Activated CD8-positive, alpha-beta memory T cell treated with anti-CD3 and anti-CD28 coated beads, Interleukin-2, amount 10 ng/mL, durations not matched to agents 7 days and 5 days (primary cell): ENCODE measurements around the gene TNMD. TPM values are rescaled to one million over a fixed set of nuclear protein-coding genes. Genes with fewer than 3 reads are reported as not detected.

Source experiments
- ATAC-seq: fragments of 150-1000 bp; cut with Tn5 transposase; one replicate; pipeline ENCODE4 v1.10.0; 2021; ENCODE audit warnings: moderate library complexity
- CTCF ChIA-PET: fragments of 350-600 bp; sonication (Branson Sonifier 250); formaldehyde crosslinking; loops from one replicate; lab custom pipeline; 2021; ENCODE audit warnings: antibody characterized with exemption; lab: Charles Lee
- DNase-seq: peaks from one replicate; pipeline ENCODE4 v3.0.0-alpha.2; 2020
- H3K27ac Mint-ChIP-seq: one replicate; pipeline ENCODE4 v1.8.0; 2021; ENCODE audit warnings: mild to moderate bottlenecking, mixed read lengths
- H3K27me3 Mint-ChIP-seq: one replicate; pipeline ENCODE4 v1.8.0; 2021; ENCODE audit warnings: mixed read lengths
- H3K36me3 Mint-ChIP-seq: one replicate; pipeline ENCODE4 v1.8.0; 2021; ENCODE audit warnings: mild to moderate bottlenecking, mixed read lengths
- H3K4me1 Mint-ChIP-seq: one replicate; pipeline ENCODE4 v1.8.0; 2021; ENCODE audit warnings: mixed read lengths
- H3K4me3 Mint-ChIP-seq: one replicate; pipeline ENCODE4 v1.8.0; 2021; ENCODE audit warnings: mild to moderate bottlenecking, moderate library complexity, mixed read lengths
- H3K9me3 Mint-ChIP-seq: one replicate; pipeline ENCODE4 v1.8.0; 2022; ENCODE audit warnings: low read depth, mixed read lengths
- total RNA-seq, 2 experiments: library from RNA; stranded (reverse); gene quantifications; one replicate each; pipeline ENCODE4 v1.2.3, GENCODE V29; 2021

TNMD gene
- total RNA-seq, 2 experiments from 2014 or later, result not detected

DNA sequence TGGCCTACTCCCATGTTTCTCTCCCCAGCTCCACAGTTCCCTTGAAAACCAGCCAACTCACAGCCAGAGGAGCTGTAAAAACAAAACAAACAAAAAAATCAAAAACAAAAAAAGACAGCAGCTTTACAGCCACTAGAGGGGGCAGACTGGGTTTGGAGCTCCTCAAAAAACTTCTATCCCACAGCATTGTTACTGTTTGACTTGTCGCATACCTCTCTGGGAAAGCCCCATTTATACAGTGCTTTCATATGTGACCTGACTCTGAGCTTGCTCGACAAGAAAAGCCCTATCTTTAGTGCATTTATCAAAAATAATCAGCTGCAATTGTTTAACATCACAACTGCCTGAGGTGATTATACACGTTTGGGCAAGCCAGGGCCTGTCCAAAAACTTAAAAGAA lies 30.3 kb downstream of the TNMD start:
- CTCF ChIA-PET, result interaction anchor here (1.0 to 1.4 kb wide), 2 partner anchors 11 to 21 kb away, joined by 3 to 4 read pairs; no protein-coding TSS in a partner anchor

GRCh38 chrX:100623001-100623400 lies 38.3 kb downstream of the TNMD start:
- H3K9me3 Mint-ChIP-seq, result no peaks in the 10 kb centered on the region
- peaks cover 9% of the 10 kb centered on the region for H3K4me1 Mint-ChIP-seq
- H3K27ac Mint-ChIP-seq, result no peak overlapping the region
- no peak for ATAC-seq
- CTCF ChIA-PET, result no interaction called here
- H3K36me3 Mint-ChIP-seq, result no peaks in the 10 kb centered on the region
- no peak for DNase-seq
- H3K27me3 Mint-ChIP-seq, result peaks cover 23% of the 10 kb centered on the region
- H3K4me3 Mint-ChIP-seq, result no peak overlapping the region

More for the DNA sequence above, 30.3 kb downstream of the TNMD start:
- Mint-ChIP-seq H3K4me3 (no peak overlapping the region), H3K4me1 (no peaks in the 10 kb centered on the region), H3K9me3 (no peaks in the 10 kb centered on the region), H3K36me3 (no peaks in the 10 kb centered on the region), H3K27ac (no peak overlapping the region), H3K27me3 (peaks cover 21% of the 10 kb centered on the region)
- DNase-seq (no peak), ATAC-seq (no peak)

- DNase-seq (peak; percentile 60), ATAC-seq (peak; percentile 27)
- H3K36me3 Mint-ChIP-seq, result no peaks in the 10 kb centered on the region
- H3K27ac Mint-ChIP-seq, result peak overlapping the region; percentile 11
- no peaks in the 10 kb centered on the region for H3K9me3 Mint-ChIP-seq
- CTCF ChIA-PET, result interaction anchor here (1.3 to 1.5 kb wide), 2 partner anchors 11 to 142 kb away, joined by 3 to 4 read pairs; no protein-coding TSS in a partner anchor
- peaks cover 33% of the 10 kb centered on the region for H3K27me3 Mint-ChIP-seq
- H3K4me1 Mint-ChIP-seq, result peaks cover 9% of the 10 kb centered on the region
- H3K4me3 Mint-ChIP-seq, result no peak overlapping the region
Measured at GRCh38 chrX:100625985-100626491, 41.3 kb downstream of the TNMD start.

DNA sequence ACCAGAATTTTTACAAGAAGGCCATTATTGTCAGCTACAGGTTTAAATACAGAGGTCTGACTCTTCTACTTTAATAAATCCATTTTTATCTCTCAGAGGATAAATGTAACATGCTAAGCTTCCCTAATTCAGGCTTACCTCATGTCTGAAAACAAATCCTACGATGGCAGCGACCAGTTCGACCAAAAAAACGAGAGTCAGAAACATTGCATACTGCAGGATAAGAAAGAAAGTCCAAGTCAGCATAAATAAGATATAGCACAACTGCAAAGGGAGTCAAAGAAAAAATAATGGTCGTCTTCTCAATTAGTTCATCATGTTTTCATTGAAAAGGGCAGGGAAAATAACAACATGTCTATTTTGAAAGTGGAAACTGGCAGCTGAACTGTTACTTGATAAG lies 50.3 kb downstream of the TNMD start:
- Mint-ChIP-seq H3K9me3 (no peaks in the 10 kb centered on the region), H3K4me1 (peaks cover 2% of the 10 kb centered on the region), H3K4me3 (no peak overlapping the region), H3K36me3 (no peaks in the 10 kb centered on the region), H3K27ac (no peak overlapping the region), H3K27me3 (peaks cover 46% of the 10 kb centered on the region)
- no peak for ATAC-seq
- CTCF ChIA-PET, result no interaction called here
- no peak for DNase-seq

GRCh38 chrX:100635989-100636320 lies 51.2 kb downstream of the TNMD start:
- peaks cover 2% of the 10 kb centered on the region for H3K4me1 Mint-ChIP-seq
- no peak for DNase-seq
- H3K4me3 Mint-ChIP-seq, result no peak overlapping the region
- no peak overlapping the region for H3K27ac Mint-ChIP-seq
- CTCF ChIA-PET, result interaction anchor here (1.1 kb wide), 1 partner anchor 21 kb away, joined by 3 read pairs; no protein-coding TSS in a partner anchor
- peaks cover 42% of the 10 kb centered on the region for H3K27me3 Mint-ChIP-seq
- no peaks in the 10 kb centered on the region for H3K36me3 Mint-ChIP-seq
- H3K9me3 Mint-ChIP-seq, result no peaks in the 10 kb centered on the region
- ATAC-seq, result no peak

DNA sequence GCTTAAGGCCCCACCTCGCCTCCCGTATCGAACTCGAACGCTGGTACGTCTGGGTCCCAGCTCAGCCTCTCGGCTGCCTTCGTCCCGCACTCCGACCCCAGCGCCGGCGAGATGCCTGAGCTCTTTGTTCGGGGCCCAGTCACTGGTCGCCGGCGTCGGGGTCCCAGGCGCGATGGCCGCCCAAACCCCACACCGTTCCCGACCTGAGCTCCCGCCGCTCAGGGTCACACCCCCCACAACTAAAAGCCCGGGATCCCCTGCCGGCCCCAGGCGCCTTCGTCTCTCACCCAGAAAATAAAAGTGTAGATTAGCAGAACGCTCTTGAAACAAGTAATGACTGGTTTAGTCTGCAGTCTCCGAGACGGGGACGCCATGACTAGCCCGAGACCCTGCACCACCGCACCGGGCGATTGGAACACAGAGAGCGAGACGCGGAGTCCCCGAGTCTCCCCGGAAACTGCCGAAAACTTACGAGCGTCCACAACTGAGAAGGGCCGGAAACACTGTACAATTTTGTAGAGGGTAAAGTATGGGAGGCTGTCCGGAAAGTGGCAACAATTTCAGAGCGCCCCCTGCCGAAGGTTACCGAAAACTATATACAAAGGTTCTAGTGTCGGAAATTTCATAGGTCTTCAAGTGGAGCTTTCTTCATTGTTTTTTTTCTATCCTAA lies 51.7 kb downstream of the TNMD start, which contains the start of gene TSPAN6:
TSS of gene TSPAN6 (minus strand) at position 486 of the 671 bp plus-strand sequence. CDS start at position 374, 112 bp downstream.
- CTCF ChIA-PET, result interaction anchor here (1.0 to 1.4 kb wide), 3 partner anchors 10 to 125 kb away, joined by 3 to 5 read pairs (median 3); no protein-coding TSS in a partner anchor
- Mint-ChIP-seq H3K4me3 (peak within 1 kb of the TSS; percentile 68), H3K36me3 (no peaks in the 10 kb centered on the region), H3K27ac (no peak within 1 kb of the TSS), H3K27me3 (peaks cover 42% of the 10 kb centered on the region), H3K9me3 (no peaks in the 10 kb centered on the region), H3K4me1 (peaks cover 2% of the 10 kb centered on the region)
- ATAC-seq, result peak; percentile 86
- DNase-seq, result peak; percentile 62

DNA sequence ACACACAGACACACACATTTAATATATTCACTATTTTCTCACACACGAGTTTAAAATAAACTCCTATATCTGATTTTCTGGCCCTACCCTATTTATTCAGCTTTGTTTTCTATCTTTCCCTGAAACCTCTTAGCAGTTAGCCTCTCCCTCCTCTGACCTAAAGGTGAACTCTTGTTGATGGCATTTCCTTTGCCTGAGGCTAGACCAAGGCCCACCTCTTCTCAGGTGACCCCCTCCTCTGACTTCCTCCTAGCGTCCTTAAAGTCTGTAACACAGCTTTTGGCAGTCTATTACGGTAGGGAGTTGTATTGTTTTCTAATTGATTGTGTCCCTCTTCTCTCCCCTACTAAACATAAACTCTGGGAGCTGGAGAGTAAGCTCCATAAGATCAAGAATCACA lies 57.6 kb downstream of the TNMD start:
- H3K4me1 Mint-ChIP-seq, result no peaks in the 10 kb centered on the region
- H3K9me3 Mint-ChIP-seq, result no peaks in the 10 kb centered on the region
- no peak overlapping the region for H3K27ac Mint-ChIP-seq
- peaks cover 34% of the 10 kb centered on the region for H3K27me3 Mint-ChIP-seq
- CTCF ChIA-PET, result no interaction called here
- H3K4me3 Mint-ChIP-seq, result no peak overlapping the region
- H3K36me3 Mint-ChIP-seq, result no peaks in the 10 kb centered on the region
- DNase-seq, result no peak
- no peak for ATAC-seq

- no peak for ATAC-seq
- CTCF ChIA-PET, result no interaction called here
- Mint-ChIP-seq H3K36me3 (no peaks in the 10 kb centered on the region), H3K27me3 (peaks cover 27% of the 10 kb centered on the region), H3K9me3 (no peaks in the 10 kb centered on the region), H3K4me3 (no peak overlapping the region), H3K27ac (no peak overlapping the region), H3K4me1 (no peaks in the 10 kb centered on the region)
- no peak for DNase-seq
Measured at GRCh38 chrX:100643212-100643611, 58.5 kb downstream of the TNMD start.

GRCh38 chrX:100643956-100644860 lies 59.5 kb downstream of the TNMD start, which contains the start of gene SRPX2:
Gene SRPX2 (plus strand): TSS chrX:100644199. CDS start chrX:100646323, 2,124 bp downstream.
- no peak for DNase-seq

DNA sequence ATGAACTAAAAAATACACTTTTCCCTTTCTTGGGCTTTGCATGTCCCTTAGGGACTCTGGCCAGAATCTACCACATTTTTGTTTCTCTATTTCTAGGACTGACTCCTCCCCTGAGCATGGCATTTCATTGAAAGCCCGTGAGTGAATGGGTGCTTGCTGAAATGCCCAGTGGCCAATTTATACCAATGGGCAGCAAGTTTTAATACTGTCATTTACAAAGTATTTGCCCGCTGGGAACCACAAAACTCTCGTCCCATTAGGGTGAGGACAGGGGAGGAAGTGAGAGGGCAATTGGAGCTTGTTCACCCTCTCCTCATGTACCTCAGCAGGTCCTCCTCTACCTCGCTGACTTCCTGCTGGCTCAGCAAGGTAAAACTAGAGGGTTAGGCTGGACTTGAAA lies 60.4 kb downstream of the TNMD start:
- no peaks in the 10 kb centered on the region for H3K4me1 Mint-ChIP-seq
- H3K27ac Mint-ChIP-seq, result no peak overlapping the region
- CTCF ChIA-PET, result no interaction called here
- no peak for ATAC-seq
- H3K9me3 Mint-ChIP-seq, result no peaks in the 10 kb centered on the region
- H3K36me3 Mint-ChIP-seq, result no peaks in the 10 kb centered on the region
- H3K27me3 Mint-ChIP-seq, result peaks cover 16% of the 10 kb centered on the region
- no peak for DNase-seq
- H3K4me3 Mint-ChIP-seq, result no peak overlapping the region

More at GRCh38 chrX:100643956-100644860, 59.5 kb downstream of the TNMD start, which contains the start of gene SRPX2:
- Mint-ChIP-seq H3K36me3 (no peaks in the 10 kb centered on the region), H3K4me1 (no peaks in the 10 kb centered on the region), H3K27ac (no peak within 1 kb of the TSS), H3K4me3 (no peak within 1 kb of the TSS), H3K9me3 (no peaks in the 10 kb centered on the region), H3K27me3 (peaks cover 23% of the 10 kb centered on the region)
- CTCF ChIA-PET, result no interaction called here
- ATAC-seq, result no peak

DNA sequence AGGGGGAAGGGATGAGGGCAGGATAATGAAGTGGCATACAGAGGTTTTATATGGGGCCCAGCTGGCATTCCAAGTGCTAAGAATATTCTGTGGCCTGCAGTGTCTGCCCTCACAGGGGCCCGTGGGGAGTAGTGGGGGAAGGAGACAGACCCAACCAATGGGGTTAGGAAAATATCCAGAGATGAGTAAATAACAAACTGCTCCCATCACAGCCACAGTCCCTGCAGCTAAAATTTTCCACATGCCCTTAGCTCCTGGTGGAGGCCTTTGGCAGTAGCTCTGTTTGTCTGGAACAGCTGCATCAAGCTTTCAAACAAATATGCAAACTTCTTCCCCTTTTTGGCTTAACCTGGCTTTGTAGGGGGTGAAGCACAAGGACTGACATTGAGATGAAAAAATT lies 62.4 kb downstream of the TNMD start:
- no peaks in the 10 kb centered on the region for H3K36me3 Mint-ChIP-seq
- ATAC-seq (no peak), DNase-seq (no peak)
- H3K27me3 Mint-ChIP-seq, result peaks cover 12% of the 10 kb centered on the region
- no peaks in the 10 kb centered on the region for H3K4me1 Mint-ChIP-seq
- CTCF ChIA-PET, result no interaction called here
- H3K27ac Mint-ChIP-seq, result no peak overlapping the region
- H3K9me3 Mint-ChIP-seq, result no peaks in the 10 kb centered on the region
- no peak overlapping the region for H3K4me3 Mint-ChIP-seq

- Mint-ChIP-seq H3K4me1 (no peaks in the 10 kb centered on the region), H3K27me3 (peaks cover 14% of the 10 kb centered on the region), H3K27ac (no peak overlapping the region), H3K4me3 (no peak overlapping the region), H3K36me3 (no peaks in the 10 kb centered on the region), H3K9me3 (no peaks in the 10 kb centered on the region)
- DNase-seq (no peak), ATAC-seq (no peak)
- CTCF ChIA-PET, result no interaction called here
Measured at GRCh38 chrX:100647739-100648138, 63.0 kb downstream of the TNMD start.
